ENCODE data around the gene S100A7A.
"Not testable (repeated sequence)": the region's sequence is repeated elsewhere in the genome, so short reads cannot be mapped to it uniquely, and the experiment has no call there.

S100A7A gene

DNA sequence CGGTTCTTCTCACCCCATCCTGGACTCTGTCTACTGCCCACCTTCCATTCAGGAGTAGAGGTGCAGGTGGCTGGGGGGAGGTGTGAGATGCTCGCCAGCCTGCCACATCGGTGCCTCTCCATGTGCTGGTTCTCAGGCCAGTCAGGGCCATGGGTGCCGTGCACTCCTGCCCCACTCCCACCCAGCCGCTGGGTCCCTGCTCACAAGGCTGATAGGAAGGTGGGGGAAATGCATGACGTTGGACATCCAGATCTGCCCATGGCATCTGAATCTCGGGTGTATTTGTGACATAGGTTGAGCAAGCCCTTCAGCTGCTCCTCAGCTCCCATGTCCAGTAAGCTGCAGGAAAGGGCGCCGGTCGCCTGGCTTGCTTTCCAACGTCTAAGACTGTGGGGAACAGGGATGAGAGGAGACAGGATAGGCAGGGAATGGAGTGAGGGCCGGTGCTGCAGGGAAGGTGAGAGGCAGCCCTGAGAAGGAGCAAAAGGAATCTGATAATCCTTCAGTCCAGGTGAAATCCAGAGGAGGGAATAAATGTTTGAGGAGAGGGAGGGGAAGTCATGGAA is 11.8 kb downstream of the S100A7A start:
- no peak for DNase-seq

DNA sequence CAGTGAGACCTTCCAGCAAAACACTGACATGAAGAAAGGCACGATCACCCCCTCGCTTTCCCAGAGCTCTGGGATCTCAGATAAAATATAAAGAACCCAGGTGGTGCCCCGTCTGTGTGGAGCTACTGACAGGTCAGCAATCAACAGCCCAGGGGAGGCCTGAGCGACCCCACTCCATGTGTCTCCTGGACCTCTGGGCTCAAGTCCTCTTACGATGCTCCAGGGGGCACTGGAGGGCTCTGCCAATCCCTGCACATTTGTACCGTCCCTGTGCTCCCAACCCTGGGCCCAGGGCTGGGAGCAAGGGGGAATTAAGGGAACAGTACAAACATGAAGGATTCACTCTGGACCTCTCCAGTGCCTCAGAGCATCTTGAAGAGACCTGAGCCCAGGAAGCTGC is 12.5 kb downstream of the S100A7A start:
- DNase-seq: no peak

DNA sequence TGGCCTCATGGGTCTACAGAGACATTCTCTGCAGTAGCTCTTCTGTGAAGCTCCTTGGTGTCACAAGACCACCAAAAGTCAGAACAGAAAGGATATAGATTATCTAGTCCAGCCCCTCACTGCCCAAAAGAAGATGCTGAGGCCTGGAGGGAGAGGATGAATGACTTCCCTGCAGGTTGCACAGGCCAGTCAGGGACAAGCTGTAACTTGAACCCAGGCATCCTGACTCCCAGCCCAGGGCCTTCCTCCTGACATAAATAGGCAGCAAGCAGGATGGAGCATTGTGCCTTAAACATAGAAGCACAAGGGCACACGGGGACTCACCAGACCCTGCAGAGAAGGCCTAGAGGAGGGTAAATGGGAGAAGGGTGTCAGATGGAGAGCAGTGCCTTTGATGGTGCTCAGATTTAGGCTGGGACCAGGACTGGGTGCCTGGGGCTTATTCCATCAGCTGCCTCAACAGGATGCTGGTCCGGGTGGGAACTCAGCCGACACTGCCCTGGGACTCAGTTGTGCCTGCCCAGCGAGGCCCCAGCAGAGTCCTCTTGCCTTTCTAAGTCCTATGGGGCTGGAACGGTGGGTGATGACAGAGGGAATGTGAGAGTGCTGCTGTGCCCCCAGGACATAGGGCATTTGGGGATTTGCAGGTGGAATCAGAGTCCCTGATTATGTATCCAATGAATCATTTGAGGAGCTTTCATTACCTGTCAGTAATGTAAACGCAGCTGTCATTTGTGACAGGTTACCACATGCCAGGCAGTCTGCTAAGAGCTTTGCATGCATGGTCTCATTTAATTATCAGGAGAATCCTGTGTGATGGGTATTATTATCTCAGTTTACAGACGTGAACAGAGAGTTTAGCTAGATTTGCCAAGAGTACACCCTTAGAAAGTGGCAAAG is 13.2 kb downstream of the S100A7A start:
- DNase-seq: no peak

DNA sequence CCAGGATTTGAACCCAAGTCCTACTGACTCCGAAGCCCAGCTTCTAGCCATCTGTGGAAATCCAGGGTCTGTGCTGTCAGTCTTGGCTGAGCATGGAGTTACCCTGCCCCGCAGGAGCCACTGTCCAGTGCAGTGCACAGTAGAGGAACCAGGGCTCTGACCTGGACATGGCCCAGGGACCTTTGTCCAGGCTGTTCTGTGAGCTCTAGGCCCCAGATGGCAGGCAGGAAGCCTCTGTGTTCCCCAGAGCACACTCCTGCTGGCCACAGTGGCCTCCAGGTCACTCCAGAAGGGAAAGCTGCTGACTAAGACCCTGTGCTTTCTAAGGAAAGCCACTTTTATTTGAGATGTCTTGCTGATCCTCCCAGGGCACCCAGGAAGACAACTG is 13.8 kb downstream of the S100A7A start:
- DNase-seq: no peak

DNA sequence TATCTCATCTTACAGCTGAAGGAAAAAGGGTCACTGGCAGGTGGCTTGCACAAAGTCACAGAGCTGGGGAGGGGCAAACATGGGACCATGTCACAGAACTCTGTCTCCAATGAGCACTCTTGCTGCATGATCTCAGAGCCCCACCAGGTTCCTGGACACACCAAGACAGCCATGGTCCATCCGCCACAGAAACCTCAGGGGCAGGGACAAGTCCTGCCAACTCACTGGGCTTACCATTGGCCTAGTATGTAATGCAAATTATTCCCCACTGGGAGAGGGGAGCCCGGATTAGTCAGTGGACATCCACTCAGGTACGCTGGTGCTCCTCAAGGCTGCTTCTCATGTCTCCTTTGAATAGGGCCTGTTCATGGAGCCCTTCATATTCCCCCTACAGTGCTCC is 14.2 kb downstream of the S100A7A start:
- DNase-seq: no peak

DNA sequence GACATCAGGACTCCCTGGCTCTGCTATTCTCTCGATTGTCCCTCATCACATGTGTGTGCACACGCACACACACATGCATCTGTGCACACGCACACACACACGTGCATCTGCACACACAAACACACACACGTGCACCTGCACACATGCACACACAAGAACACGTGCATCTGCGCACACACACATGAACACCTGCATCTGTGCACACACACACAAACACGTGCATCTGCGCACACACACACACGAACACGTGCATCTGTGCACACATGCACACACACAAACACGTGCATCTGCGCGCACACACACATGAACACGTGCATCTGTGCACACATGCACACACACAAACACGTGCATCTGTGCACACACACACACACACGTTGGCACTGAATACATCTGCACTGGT is 14.7 kb downstream of the S100A7A start:
- DNase-seq: no peak

DNA sequence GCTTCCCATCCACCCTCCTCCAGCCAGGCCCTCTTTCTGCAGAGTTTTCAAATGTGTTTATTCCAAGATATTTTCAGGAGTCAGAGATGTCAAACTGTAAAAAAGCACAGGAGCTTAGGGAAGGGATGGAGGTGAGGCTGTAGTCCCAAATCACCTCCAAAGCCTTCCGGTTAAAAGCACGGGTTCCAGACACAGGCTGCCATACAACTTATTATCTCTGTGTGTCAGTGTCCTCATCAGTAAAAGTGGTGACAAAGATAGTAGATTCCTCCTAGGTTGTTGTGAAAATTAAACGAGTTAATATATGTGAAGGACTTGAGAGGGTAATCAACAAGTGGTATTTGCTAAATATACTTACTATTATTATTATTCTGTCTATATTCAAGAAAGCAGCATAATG is 15.1 kb downstream of the S100A7A start:
- no peak for DNase-seq

DNA sequence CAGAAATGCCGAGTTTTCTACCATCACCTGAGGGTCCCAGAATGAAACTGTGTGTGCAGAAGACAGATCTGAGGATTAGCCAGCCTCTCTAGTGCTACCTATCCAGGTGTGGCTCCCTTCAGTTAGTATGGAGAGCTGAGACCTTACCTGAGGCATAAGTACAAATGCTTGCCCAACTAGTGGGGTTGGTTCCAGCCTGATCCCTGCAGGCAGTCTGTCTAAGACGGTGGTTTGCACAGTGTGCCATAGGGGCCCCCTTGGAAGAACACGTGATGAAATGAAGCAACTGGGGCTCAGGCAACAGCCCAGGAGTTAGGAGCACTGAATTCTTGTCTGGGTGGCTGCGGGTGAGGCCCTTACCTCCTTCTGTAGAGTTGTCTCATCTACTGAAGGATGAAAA is 15.6 kb downstream of the S100A7A start:
- DNase-seq: no peak

DNA sequence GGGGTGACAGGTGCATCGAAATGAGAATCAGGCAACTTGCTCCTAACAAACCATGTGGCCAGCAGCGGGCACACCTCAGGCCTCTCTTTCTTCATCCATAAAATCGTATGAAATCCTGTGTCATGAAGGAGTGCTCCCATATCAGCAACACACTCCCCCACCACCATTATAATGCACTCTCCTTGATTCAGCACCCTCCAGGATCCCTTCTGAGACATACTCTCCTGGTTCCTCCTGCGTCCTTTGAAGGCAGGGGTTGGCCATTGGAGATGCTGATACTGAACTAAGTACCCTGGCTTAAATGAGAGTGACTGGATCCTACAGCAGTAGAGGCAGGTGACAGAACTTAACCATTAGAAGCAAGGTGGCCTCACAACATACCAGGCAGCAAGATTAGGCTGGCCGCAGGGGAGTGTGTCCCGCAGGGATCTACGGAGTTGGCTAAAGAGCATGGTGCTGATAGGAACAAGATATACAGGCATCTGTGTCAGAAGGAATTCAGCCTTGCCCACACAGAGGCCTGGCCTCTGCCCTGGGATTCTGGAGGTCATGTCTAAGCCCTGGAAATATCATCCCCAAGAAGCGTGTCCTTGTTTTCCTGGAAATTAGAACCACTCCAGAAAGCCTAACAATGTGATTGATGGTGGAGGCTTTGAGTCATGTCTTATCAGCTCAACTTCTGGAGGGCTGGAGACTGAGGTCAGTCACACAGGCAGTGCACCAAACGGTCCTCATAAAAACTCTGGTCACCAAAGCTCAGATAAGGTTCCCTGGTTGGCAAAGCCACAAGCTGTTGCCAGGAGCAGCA is 16.8 kb downstream of the S100A7A start:
- DNase-seq: no peak

DNA sequence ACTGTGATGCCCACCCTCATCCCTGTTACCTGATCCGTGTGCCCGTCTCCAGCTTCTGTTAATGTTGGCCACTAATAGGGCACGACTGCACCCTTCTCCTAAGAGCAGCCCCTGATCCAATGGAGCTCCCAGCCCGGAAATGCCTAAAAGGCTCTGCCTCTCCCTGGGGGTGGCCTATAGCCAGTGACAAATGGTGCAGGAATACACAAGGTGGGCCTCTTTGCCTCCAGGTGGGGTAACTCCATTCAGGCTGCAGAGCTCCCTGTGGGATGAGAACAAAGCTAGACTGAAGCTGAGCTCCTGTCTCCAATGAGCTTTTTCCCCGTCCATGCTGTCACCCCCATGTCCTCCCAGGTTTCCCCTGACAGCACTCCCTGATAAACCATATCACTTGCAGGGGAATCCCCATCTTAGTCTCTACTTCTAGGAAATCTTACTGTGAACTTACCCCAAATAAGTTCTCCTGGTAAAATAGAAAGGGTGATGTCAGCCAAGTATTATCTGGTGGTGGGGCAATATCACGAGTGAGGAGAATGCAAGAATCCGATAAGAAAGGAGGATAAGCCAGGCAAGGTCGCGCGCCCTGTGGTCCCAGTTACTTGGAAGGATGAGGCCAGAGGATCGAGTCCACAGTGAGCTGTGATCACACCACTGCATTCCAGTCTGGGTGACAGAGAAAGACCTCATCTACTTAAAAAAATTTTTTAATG is 18.6 kb downstream of the S100A7A start:
- DNase-seq: no peak

DNA sequence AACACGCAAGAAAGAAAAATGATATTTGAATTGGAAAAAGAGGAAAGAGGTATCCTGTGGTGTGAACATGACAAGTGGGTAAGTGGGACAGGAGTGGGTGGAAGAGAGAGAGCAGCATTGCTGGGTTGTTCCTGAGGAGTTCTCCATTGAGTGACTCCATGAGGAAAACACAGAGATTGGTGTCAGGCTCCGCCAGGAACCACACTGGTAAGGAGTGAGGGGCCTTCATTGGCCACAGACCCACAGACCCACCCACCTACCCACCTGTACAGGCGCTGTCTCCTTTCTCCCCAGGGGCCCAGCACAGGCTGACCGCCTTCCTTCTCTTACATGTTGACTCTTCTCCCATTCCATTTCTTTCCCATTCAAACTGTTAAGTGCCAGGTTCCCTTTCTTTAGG is 20.9 kb downstream of the S100A7A start:
- DNase-seq: no peak

DNA sequence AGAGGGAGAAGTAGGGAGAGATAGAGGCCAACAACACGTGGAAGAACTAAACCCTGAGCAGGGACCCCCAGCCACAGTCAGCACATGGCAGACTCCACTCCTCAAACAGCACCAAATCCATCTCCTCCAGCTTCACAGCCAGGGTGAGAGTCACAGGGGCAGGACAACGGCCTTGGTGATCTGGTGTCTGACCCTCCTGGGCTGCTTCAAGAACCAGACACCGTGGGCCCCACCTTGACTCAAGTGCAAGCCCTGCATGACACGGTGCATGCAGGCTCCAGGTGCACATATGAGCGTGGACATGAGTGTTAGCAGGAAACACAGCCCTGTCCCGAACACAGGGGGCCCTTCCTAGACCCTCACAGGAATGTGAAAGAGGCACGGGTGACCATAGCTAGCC is 22.3 kb downstream of the S100A7A start:
- no peak for DNase-seq

DNA sequence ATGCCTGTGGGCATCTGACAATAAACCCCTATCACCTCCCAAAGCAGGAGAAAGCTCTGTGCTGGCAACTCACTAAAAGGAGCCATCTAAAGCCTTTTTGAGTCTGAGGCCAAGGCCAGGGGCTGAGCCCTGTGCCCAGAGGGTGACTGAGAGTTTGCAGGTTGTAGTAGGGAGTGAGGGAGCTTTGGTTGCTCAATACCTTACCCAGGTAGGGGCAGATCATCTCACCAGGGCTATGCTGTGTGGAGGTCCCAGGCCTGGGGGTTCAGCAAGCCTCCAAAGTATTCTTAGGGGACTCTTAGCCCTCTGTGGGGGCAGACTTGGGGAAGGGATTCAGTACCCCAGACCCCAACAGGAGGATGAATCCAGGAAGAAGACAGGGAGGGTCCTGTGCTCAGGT is 23.0 kb downstream of the S100A7A start:
- no peak for DNase-seq

DNA sequence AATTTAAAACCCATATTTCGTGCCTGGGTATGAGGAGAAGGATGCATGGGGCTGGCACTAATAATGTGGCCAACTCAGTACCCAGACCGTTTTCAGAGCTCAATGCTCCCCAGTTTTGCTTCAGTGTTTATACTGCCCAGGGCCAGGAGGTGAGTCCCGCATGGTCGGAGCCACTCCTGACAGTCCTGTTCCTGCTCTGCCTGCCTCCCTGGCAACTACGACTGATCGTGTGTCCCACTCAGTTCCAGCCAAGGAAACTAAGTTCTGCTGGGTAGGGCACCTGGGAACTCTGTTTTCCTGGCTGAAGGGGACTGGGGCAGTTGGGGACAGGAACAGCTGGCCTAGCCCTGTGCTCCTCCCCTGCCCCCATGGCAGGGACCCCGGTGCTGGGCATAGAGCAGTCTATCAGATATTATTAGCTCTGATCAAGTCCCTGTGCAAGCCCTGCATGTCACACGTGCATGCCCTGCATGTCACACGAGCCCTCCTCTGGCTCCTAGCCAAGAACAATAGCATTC is 25.0 kb downstream of the S100A7A start:
- no peak for DNase-seq

DNA sequence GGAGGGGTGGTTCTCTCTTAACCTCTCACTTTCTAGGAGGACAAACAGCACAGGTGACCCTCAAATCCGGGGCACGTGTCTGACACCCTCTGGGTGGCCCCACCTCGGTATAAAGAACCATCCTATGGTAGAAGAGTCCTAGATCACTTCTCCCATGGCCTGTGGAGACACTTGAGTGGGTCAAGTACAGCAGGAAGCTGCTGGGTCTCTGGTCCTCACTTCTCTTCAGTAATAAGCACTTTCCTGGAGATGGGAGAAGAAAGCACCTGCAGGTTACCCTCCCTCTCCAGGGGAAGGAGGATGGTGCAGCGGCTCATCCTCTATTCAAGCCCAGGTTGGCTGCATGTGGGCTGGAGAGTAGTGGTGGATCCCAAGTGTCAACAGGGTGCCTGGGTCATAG is 27.2 kb downstream of the S100A7A start:
- no peak for DNase-seq

DNA sequence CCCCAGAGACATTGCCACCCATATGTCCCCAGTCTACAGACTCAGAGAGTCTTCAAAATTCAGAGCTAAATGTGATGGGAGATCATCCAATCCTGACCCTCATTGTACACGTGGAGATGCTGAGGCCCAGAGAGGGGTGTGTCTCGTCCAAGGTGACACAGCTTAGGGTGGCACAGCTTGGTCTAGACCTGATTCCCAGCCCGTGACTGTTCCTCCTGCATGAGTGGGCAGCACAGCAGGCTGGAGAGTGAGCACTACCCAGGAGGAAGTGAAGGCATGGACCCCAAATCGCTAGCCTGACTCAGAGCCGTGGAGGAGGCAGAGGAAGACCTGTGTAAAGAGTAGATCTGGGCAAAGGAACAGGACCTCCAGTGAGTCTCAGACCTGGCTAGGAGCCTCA is 27.8 kb downstream of the S100A7A start:
- DNase-seq: no peak

DNA sequence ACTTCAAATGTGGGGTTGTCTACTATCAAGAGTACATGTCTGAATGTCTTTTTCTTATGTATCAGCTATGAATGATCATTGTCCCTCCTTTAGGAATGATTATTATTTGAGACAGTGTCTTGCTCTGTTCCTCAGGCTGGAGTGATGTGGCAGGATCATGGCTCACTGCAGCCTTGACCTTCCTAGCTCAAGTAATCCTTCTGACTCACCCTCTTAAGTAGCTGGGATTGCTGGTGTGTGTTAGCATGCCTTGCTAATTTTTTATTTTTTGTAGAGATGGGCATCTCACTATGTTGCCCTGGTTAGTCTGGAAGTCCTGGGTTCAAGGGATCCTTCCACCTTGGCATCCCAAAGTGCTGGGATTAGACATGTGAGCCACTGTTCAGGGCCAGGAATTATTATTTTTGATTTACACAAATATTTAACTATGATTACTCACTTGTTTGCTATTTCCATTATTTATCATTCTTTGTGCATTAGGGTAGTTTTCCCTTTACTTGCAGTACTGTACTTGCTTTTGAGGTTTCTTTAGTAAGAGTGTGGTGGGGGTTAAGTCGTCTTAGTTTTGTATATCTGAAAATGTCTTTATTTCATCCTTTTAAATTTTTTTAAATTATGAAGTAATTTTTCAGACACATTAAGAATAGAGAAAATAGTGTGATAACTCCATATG is 31.3 kb downstream of the S100A7A start:
- no peak for DNase-seq

DNA sequence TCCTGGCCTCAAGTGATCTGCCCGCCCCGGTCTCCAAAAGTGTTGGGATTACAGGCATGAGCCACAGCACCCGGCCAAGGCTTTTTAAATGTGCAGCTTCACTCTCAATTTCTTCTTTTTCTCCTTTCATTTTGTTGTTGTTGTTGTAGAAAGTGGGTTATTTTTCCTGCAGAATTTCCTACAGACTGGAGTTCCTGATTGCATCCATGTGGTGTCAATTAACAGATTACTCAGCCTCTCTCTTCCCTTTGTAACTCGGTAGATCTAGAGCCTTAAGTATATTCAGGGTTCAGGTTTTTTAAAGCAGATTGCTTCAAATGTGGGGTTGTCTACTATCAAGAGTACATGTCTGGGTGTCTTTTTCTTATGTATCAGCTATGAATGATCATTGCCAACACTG is 32.5 kb downstream of the S100A7A start:
- DNase-seq: not testable (repeated sequence)

DNA sequence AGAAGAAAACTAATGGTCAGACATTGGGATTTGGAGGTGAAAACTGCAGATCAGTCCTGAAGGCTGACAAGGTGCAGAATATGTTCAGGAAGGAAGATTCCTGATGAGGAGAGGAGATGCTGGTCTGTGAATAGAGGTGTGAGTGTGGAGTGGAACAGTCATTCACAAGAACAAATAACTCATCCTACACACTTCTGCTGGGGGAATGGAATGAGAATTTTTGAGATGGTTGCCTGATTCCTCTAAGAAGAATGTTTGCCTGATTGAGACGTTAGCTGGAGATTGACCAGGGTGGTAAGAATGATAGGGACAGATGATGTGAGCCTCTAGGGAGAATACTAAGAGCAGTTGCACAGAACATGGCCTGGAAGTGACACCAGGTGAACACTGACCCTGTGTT is 40.1 kb downstream of the S100A7A start:
- DNase-seq: no peak

DNA sequence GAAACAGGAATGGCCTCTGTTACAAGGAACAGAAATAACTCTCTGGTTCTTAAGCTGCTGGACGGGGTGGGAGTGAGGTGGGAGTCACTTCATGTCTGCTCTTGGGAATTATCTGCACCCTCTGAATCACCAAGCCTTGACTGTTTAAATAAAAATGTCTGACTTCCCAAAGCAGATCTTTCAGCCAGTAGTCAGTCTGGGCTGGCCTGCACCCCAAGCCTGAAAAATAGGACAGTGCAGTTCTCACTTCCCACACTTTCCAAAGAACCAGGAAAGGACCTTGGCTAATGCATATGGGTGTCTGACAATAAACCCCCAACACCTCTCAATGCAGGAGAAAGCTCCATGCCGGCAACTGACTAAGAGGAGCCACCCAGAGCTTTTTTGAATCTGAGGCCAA is 43.3 kb downstream of the S100A7A start:
- DNase-seq: no peak

DNA sequence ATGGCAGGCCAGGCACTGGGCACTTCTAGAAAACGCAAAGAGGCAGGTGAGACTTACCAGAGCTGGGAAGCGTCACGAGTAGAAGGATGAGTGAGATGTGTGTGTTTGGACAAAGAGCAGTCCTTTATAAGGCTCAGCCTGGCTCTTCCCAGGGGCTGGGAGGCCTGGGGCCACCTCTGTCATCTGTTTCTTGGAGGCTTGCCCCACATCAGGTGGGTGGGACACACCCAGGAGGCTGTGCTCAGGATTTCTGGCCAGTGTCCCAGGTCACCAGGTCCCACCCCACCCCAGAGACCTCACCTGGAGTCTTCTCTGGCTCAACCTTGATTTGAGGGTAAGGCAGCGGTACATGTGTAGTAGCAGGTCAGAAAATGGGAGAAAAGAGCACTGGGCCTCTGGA is 44.2 kb downstream of the S100A7A start, which contains the start of gene S100A7:
Gene S100A7, minus strand, starts transcription at position 101 of the 400 bp plus-strand sequence. CDS start 1,638 bp downstream, outside the sequence.
- no peak for DNase-seq

DNA sequence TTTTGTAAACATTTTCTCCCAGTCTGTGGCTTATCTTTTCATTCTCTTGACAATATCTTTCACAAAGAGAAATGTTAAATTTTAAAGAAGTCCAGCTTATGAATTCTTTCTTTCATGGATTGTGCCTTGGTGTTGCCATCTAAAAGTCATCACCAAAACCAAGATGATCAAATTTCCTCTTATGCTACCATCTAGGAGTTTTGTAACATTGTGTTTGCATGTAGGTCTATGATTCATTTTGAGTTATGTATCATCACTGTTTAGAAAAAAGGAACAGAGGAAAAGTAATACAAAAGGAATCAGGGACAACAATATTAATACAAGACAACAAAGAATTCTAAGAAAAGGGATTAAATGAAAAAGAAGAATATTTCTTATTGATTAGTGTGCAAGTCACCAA is 46.4 kb downstream of the S100A7A start:
- not testable (repeated sequence) for DNase-seq
